ENCODE data around the gene HSPA1A. TPM values are rescaled to one million over a fixed set of nuclear protein-coding genes. Genes with fewer than 3 reads are reported as not detected.

HSPA1A gene
- total RNA-seq, 1 donor from 2014 or later: 345 TPM

DNA sequence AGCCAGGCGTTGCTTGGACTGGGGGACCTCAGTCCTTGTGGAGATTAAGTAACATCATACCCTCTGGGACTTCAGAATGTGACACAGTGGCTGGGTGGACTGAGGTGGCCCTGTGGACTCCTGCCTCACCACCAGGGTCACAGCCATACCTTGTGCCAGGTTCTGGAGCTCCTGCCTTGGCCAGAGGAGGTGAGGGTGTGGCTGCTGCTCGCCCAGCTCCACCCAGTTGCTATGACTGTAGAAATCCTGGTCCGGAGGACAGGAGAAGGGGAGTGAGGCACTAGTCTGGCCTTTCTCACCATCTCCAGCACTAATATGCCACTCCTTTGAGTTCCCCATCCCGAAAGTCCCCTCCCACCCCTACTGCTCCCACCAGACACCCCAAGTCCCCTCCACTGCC is 40.2 kb upstream of the HSPA1A start:
- TF ChIP-seq POLR2AphosphoS5 (IDR thresholded peaks at IDR 0.05; ENCODE audit: insufficient read depth in 1 of 2, low read depth in 1 of 2) (no peak), POLR2A (IDR thresholded peaks at IDR 0.05) (no peak)
- TF ChIP-seq, protein P1, sequence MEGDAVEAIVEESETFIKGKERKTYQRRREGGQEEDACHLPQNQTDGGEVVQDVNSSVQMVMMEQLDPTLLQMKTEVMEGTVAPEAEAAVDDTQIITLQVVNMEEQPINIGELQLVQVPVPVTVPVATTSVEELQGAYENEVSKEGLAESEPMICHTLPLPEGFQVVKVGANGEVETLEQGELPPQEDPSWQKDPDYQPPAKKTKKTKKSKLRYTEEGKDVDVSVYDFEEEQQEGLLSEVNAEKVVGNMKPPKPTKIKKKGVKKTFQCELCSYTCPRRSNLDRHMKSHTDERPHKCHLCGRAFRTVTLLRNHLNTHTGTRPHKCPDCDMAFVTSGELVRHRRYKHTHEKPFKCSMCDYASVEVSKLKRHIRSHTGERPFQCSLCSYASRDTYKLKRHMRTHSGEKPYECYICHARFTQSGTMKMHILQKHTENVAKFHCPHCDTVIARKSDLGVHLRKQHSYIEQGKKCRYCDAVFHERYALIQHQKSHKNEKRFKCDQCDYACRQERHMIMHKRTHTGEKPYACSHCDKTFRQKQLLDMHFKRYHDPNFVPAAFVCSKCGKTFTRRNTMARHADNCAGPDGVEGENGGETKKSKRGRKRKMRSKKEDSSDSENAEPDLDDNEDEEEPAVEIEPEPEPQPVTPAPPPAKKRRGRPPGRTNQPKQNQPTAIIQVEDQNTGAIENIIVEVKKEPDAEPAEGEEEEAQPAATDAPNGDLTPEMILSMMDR (IDR thresholded peaks at IDR 0.05): no peak
- Histone ChIP-seq H3K4me1 (peaks cover 11% of the 10 kb centered on the region), H3K36me3 (peaks cover 0 to 15% of the 10 kb centered on the region in 2 donors), H3K27me3 (no peaks in the 10 kb centered on the region), H3K4me3 (no peak overlapping the region), H3K9me3 (no peaks in the 10 kb centered on the region), H3K27ac (no peak overlapping the region)
- intact Hi-C loops (cut with DNase I): no loop called here
- no peak for DNase-seq (ENCODE audit: extremely low spot score in 2 of 2)

DNA sequence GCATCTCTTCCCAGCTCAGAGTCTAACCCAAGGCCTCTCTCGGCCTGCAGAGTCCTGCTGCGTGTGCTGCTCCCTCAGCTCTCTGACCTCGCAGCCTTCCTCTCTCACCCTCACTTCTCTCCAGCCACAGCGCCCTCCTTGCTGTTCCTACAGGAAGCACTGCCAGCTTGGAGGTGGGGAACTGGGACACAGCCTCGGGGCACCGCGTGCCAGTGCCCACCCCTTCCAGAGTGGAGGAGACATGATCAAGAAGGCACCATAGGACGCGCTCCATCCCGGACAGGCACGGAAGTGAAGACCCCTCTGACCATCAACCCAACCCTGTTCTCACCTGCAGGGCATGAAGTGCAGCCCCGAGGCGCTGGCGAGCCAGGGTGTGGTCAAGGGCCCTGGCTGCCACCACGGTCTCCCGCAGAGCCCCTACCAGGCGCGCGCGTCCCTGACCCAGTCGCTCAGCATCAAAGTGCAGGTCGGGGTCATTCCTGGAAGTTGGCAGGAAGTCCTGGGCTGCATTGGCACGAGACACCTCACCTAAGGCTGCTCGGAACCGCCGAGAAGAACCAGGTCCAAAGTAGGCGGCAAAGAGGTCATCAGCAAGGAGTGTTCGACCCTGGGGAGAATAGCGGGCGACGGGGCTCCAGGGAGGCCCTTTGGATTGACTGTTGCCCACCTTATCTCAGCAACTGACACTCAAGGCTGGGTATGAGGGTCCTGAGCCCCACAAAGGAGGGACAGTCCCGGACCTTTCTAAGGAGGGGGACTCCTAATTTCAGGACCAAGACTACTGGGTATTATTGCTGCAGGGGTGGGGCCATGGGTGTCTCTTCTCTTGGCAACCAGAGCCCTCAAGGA is 39.5 kb upstream of the HSPA1A start:
- H3K36me3 ChIP-seq: peaks cover 0 to 22% of the 10 kb centered on the region in 2 donors
- intact Hi-C loops (cut with DNase I): no loop called here
- peaks cover 11% of the 10 kb centered on the region for H3K4me1 ChIP-seq
- H3K4me3 ChIP-seq: no peak overlapping the region
- peak in 1 of 2 donors; percentile 95 for DNase-seq (ENCODE audit: extremely low spot score in 2 of 2)
- no peak for TF ChIP-seq POLR2AphosphoS5 (IDR thresholded peaks at IDR 0.05; ENCODE audit: insufficient read depth in 1 of 2, low read depth in 1 of 2)
- H3K27me3 ChIP-seq: no peaks in the 10 kb centered on the region
- no peaks in the 10 kb centered on the region for H3K9me3 ChIP-seq
- no peak overlapping the region for H3K27ac ChIP-seq

DNA sequence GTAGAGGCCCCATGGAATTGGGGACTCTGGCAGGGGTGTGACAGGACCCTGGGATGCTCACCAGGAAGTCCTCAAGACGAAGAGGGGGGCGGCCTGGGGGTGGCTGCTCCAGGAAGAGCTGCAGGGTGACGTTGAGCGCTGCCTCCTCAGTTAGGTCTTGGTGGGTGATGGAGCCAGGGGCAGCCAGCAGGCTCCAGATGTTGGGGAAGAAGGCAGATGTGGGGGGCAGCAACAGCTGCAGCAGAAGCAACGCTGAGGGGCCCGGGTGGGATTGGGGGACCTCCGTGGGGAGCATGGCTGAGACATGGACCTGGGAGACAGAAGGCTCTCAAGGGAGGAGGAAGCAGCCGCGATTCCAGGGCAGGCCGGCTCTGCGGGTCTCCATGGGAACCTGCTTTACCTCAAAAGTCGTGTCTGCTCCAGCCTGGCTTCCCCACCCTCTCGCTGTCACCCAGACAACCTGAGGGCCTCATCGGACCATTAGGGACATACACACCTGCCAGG is 38.8 kb upstream of the HSPA1A start:
- H3K27ac ChIP-seq: peak overlapping the region; percentile 51
- H3K4me3 ChIP-seq: peak overlapping the region in 1 of 2 donors; percentile 4
- intact Hi-C loops (cut with DNase I): no loop called here
- H3K4me1 ChIP-seq: peaks cover 11% of the 10 kb centered on the region
- DNase-seq (ENCODE audit: extremely low spot score in 2 of 2): no peak
- peaks cover 0 to 29% of the 10 kb centered on the region in 2 donors for H3K36me3 ChIP-seq
- TF ChIP-seq POLR2AphosphoS5 (IDR thresholded peaks at IDR 0.05; ENCODE audit: insufficient read depth in 1 of 2, low read depth in 1 of 2): no peak
- TF ChIP-seq POLR2A (IDR thresholded peaks at IDR 0.05): no peak
- TF ChIP-seq, protein P1 (IDR thresholded peaks at IDR 0.05): no peak
- no peaks in the 10 kb centered on the region for H3K27me3 ChIP-seq
- no peaks in the 10 kb centered on the region for H3K9me3 ChIP-seq

DNA sequence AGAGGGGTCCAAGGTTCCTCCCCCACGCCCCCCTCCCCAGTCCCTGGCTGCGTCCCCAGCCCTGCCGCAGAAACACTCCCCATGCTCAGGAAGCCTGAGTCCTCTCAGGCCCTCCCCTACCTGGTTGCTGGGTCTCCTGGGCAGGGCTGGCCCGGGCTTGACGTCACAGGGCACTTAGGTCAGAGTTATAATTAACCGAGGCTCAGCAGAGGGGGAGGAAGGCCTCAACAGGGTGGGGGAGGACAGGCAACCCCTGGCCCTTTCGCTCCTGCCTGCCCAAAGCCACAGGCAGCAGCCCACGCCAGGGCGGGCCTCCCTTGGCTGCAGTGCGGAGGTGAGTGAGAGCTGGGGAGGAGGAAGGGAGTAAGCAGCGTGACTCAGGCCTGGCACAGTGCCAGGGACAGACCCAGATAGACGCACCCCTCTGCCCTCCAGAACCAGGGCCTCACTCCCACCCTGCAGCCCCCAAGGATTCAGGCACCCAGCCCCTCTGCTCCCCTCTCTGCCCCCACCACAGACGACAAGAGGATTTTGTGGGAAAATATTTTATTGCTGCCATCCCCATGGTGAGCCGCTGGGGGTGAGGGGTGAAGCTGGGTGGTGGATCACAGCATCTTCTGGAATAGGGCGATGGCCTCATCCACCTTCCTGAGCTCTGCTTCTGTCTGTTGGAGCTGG is 38.2 kb upstream of the HSPA1A start, which contains the start of gene VWA7:
TSS of gene VWA7 (minus strand) at position 340 of the 678 bp plus-strand sequence. CDS start 549 bp downstream, outside the sequence.
- H3K4me1 ChIP-seq: peaks cover 11% of the 10 kb centered on the region
- peaks cover 0 to 34% of the 10 kb centered on the region in 2 donors for H3K36me3 ChIP-seq
- intact Hi-C loops (cut with DNase I): no loop called here
- H3K4me3 ChIP-seq: peak within 1 kb of the TSS in 1 of 2 donors; percentile 4
- peak within 1 kb of the TSS; percentile 51 for H3K27ac ChIP-seq
- DNase-seq (ENCODE audit: extremely low spot score in 2 of 2): peak in 1 of 2 donors; percentile 94
- H3K9me3 ChIP-seq: no peaks in the 10 kb centered on the region
- no peaks in the 10 kb centered on the region for H3K27me3 ChIP-seq
- TF ChIP-seq POLR2A (IDR thresholded peaks at IDR 0.05): no peak
- TF ChIP-seq POLR2AphosphoS5 (IDR thresholded peaks at IDR 0.05; ENCODE audit: insufficient read depth in 1 of 2, low read depth in 1 of 2): peak; percentile 44 to 64

DNA sequence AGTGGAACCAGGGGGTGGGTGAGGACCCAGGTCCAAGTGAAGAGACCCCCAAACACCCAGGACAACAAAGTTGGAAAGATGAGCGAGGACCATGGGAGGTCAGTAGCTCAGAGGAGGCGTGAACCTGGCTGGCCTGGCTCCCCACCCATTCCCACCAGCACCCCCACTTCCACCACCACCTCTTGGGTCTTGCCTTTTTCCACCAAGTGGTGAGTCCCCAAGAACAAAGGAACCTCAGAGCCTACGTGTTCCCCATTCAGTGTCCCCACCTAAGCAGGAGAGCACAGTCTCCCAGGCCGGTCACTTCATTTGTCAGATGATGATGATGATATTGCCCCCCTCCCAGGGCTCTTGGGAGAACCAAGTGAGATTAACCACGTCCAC is 37.7 kb upstream of the HSPA1A start:
- H3K4me3 ChIP-seq: no peak overlapping the region
- peaks cover 11% of the 10 kb centered on the region for H3K4me1 ChIP-seq
- no peaks in the 10 kb centered on the region for H3K9me3 ChIP-seq
- no peaks in the 10 kb centered on the region for H3K27me3 ChIP-seq
- peak overlapping the region; percentile 51 for H3K27ac ChIP-seq
- DNase-seq (ENCODE audit: extremely low spot score in 2 of 2): no peak
- no peak for TF ChIP-seq POLR2AphosphoS5 (IDR thresholded peaks at IDR 0.05; ENCODE audit: insufficient read depth in 1 of 2, low read depth in 1 of 2)
- intact Hi-C loops (cut with DNase I): no loop called here
- H3K36me3 ChIP-seq: peaks cover 0 to 39% of the 10 kb centered on the region in 2 donors

DNA sequence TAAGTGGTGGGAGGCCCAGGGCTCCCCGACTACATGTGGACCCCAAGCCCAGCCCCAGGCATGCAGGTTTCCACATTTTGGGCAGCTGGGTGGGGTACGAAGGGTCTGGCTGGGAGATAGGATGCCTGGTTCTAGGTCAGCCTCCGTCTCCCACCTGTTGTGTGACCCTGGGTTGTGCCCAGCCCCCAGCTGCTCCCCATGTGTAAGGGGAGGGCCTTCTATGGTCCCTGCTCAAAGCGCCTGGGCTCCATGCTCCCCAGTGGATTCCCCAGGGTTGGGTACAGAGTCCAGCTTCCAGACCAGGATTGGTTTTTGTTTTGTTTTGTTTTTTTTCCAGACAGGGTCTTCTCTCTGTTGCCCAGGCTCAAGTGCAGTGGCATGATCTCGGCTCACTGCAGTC is 37.1 kb upstream of the HSPA1A start:
- H3K4me1 ChIP-seq: peaks cover 11% of the 10 kb centered on the region
- no peak overlapping the region for H3K4me3 ChIP-seq
- intact Hi-C loops (cut with DNase I): no loop called here
- DNase-seq (ENCODE audit: extremely low spot score in 2 of 2): no peak
- H3K9me3 ChIP-seq: no peaks in the 10 kb centered on the region
- no peak overlapping the region for H3K27ac ChIP-seq
- H3K36me3 ChIP-seq: peaks cover 0 to 45% of the 10 kb centered on the region in 2 donors
- no peaks in the 10 kb centered on the region for H3K27me3 ChIP-seq
- TF ChIP-seq POLR2A (IDR thresholded peaks at IDR 0.05) (no peak), POLR2AphosphoS5 (IDR thresholded peaks at IDR 0.05; ENCODE audit: insufficient read depth in 1 of 2, low read depth in 1 of 2) (no peak)
- TF ChIP-seq, protein P1 (IDR thresholded peaks at IDR 0.05): no peak
